ENCODE results near the gene ZDHHC12. TPM values are rescaled to one million over a fixed set of nuclear protein-coding genes. Genes with fewer than 3 reads are reported as not detected.

The ZDHHC12 gene
- total RNA-seq, 1 donor from 2014 or later = 119 TPM

DNA sequence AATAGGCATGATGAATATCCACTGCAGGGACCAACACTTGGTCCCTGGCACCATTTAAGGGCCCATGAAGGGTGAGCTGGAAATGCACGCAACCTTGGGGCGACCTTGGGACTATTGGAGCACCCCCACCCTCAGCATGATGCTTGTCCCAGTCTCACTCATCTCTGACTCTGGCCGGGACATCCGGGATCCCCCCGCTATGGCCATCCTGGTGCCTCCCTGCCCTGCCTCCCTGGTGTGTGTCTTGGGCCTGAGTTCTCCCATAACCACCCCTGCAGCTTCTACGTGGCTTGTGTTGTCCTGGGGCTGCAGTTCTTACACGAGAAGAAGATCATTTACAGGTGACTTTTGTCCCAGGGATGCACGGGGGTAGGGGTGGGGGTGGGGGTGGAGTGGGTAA, 5.9 kb downstream of the ZDHHC12 start:
- no peak for TF ChIP-seq CTCF (conservative IDR thresholded peaks at IDR 0.05; ENCODE audit: low read depth, low read length)
- DNase-seq (ENCODE audit: low read depth) = no peak
- H3K4me3 ChIP-seq (ENCODE audit: low read depth, low read length) = no peak overlapping the region

GRCh38 chr9:128716581-128717254, 7.2 kb downstream of the ZDHHC12 start:
- no peak for TF ChIP-seq CTCF (conservative IDR thresholded peaks at IDR 0.05; ENCODE audit: low read depth, low read length)

GRCh38 chr9:128715436-128715750, 8.5 kb downstream of the ZDHHC12 start:
- H3K4me3 ChIP-seq (ENCODE audit: low read depth, low read length) = no peak overlapping the region
- no peak for DNase-seq (ENCODE audit: low read depth)
- TF ChIP-seq CTCF (conservative IDR thresholded peaks at IDR 0.05; ENCODE audit: low read depth, low read length) = no peak

More at GRCh38 chr9:128716581-128717254, 7.2 kb downstream of the ZDHHC12 start:
- H3K4me3 ChIP-seq (ENCODE audit: low read depth, low read length) = no peak overlapping the region
- DNase-seq (ENCODE audit: low read depth) = no peak

GRCh38 chr9:128714586-128715435, 9.1 kb downstream of the ZDHHC12 start:
- TF ChIP-seq CTCF (conservative IDR thresholded peaks at IDR 0.05; ENCODE audit: low read depth, low read length) = no peak
- DNase-seq (ENCODE audit: low read depth) = no peak
- no peak overlapping the region for H3K4me3 ChIP-seq (ENCODE audit: low read depth, low read length)

GRCh38 chr9:128713941-128714573, 9.9 kb downstream of the ZDHHC12 start:
- DNase-seq (ENCODE audit: low read depth) = no peak
- no peak for TF ChIP-seq CTCF (conservative IDR thresholded peaks at IDR 0.05; ENCODE audit: low read depth, low read length)

DNA sequence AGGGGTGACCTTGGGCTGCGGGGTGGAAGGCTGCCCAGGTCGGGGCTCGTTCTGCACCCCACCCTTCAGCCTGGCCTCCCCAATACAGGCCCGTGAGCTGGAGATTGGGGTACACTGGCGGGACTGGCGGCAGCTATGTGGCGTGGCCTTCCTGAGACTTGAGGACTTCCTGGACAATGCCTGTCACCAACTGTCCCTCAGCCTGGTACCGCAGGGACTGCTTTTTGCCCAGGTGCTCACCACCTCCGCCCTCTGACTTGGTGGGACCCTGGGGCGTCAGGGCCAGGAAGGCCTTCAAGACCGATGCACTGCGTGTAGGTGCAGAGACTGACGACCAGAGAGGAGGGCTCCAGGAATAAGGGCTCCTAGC, 10.5 kb downstream of the ZDHHC12 start:
- no peak for TF ChIP-seq CTCF (conservative IDR thresholded peaks at IDR 0.05; ENCODE audit: low read depth, low read length)
- no peak for DNase-seq (ENCODE audit: low read depth)
- H3K4me3 ChIP-seq (ENCODE audit: low read depth, low read length) = no peak overlapping the region

More at GRCh38 chr9:128713941-128714573, 9.9 kb downstream of the ZDHHC12 start:
- H3K4me3 ChIP-seq (ENCODE audit: low read depth, low read length) = no peak overlapping the region
